RCC 7860 (cell line): ENCODE data around the gene TGM1.
A peak's percentile ranks its signal among the peaks of the same experiment; 100 is the strongest.

ENCODE experiments used
- DNase-seq: peaks from one replicate; pipeline ENCODE4 v3.0.0-alpha.2; 2015; ENCODE audit warnings: low spot score
- FAIRE-seq: peaks from 2 replicates; lab custom pipeline; 2012; peaks lifted over from hg19 to GRCh38; lab: Jason Lieb, UNC

Gene TGM1

DNA sequence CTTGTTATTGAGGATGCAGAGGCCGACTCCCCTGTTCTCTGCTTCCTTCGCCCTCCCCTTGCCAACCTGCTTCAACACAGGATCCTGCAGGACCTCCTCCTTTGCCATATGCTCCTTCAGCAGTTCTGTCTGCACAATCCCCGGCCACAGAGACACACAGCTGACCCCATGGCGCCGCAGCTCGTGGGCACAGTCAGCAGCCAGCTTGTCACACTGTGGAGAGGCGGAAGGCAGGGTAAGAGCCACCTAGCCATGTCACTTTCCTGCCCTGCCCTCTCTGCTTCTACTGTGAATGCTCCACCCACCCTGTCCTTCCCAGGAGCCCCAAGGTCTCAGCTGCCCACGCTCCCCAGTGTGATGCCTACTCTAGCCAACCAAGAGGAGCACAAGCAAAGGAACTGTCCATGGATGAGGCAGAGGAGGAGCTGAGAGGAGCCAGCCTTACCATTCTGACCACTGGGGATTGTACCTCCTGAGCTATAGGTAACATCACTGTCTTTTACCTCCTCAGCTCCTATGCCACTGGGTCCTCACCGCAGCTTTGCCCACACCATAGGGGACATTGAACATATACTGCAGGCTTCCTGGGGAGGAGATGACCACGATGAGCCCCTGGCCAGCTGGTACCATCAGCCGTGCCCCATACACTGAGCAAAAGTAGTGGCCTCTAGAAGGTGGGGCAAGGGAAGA, 29.3 kb upstream of the TGM1 start:
- no peak for FAIRE-seq
- DNase-seq = no peak

- no peak for FAIRE-seq
- DNase-seq = no peak
Observed at GRCh38 chr14:24291446-24292117, 28.6 kb upstream of the TGM1 start.

GRCh38 chr14:24290746-24291145, 27.8 kb upstream of the TGM1 start:
- DNase-seq (no peak), FAIRE-seq (no peak)

DNA sequence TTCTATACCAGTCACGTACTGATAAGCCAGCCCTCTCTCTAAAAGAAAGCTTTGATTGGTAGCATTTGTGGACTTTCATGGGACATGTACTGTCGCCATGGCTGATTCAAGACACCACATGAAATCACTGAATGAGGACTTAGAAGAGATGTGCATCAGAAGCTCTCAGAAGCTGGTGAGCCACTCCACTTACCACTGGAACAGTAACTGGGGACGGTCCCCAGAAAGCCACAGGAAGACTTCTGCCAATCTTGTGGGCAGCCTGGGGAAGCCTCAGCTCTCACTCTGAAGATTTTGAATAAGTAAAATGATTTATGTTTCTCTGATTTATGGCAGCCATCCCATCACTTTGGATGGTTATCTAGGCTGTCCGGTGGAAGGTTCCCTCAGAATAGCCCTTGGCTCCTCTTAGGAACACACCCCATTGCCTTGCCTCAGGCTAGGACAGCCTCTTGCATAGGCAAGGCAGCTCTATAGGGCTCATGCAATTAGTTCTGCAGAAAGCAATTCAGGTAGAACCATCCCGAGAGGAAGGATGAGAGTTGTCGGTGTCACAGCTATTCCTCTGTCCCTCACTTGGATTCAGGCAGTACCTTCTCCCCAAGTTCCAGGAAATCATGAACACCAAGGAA, 26.8 kb upstream of the TGM1 start:
- DNase-seq = no peak
- no peak for FAIRE-seq

DNA sequence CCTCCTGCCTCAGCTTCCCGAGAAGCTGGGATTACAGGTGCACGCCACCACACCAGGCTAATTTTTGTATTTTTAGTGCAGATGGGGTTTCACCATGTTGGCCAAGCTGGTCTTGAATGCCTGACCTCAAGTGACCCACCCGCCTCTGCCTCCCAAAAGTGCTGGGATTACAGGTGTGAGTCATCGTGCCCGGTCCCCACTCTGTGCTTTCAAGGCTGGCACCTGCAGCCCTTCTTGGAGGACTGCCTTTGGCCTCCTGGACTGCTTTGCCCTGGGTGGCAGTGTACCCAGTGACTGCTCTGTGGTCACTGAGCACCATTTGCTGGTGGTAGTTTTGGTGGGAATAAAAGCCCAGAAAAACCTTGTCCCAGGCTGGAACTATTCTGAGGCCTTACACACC, 24.0 kb upstream of the TGM1 start:
- FAIRE-seq (no peak), DNase-seq (no peak)

DNA sequence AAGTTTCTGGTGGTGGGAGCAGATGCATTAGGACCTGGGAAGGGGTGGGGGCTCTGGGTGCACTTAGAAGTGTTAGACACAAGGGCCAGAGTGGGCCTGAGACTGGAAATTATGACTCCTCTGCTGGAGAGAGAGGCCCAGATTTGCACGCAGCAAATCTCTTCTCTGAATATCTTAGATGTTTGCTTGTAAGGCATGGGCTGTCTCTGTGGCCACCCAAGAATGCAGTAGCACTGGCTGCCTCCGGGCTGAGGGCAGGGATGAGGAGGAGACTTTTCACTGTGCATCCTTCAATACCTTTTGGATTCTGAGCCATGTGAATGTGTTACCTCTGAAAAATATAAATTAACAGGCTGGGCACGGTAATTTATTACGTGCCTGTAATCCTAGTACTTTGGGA, 22.4 kb upstream of the TGM1 start:
- DNase-seq (no peak), FAIRE-seq (no peak)

DNA sequence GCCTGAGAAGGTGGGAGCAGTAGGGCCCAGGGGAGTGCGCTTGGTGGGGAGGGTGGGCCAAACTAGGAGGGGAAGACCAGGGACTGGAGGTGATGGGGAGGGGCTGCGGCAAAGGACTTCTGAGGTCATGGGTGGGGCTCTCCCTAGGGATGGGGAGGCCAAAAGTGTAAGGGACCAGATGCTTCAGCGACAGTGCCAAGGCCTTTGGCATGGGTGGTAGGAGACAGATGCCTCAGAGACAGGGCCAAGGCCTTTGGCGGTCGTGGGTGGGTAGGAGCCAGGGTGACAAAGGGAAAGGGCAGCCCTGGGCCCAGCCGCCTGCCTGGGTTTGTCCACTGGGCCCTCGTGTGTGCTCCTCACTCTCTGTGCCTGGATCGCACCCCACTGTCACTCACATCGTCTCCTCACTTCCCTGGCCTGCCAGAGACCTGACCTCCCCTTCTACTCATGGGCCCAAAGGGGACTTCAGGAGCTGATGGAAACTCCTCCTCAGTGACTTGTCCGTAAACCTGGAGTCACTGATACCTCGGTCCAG, 21.6 kb upstream of the TGM1 start:
- FAIRE-seq (no peak), DNase-seq (no peak)

DNA sequence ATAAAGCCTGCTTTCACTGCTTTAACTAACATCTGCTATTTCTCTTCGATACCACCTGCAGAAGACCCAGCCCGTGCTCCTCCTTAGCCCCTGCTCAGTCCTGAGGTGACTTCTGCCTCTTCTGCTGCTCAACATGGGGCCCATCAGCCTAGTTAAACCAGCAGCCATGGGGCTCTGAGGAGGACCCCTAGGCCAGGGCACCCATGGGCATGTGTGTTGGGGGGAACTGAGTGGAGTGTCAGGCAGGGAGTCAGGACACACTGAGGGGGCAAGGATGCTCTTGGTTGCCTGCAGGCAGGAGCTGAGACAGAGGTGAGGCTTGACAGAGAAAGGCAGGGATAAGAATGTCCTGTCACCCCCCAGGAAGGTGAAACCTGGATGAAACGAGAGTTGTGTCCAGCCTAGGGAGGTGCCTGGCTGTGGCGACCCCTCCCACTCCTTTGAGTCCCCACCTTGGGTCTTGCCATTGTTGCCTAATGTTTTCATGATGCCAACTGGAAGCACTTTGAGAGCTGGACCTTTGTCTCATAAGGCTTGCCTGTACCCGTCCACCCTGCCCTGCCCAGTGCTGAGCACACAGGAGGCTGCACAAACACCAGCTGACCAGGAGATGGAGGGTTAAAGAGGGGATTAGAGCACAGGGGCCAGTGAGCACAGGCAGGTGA, 21.0 kb upstream of the TGM1 start:
- no peak for FAIRE-seq
- no peak for DNase-seq

DNA sequence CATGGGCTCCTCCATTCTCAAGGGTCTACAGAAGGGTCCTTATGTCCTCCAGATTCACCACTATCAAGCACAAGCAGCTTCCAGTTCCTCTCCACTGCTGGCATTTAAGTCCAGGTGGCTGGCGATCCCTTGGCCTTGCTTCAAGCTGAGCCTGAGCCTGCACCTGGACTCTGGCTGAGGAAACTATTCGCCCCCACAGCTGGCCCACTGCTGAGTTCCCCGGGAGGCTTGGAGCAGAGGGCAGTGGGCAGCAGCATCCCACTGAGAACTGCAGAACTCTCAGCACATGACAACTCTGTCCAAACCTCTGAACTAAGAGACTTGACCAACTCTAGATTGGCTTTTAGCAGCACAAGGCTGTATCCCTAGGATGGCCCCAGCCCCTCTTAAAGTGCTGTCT, 19.8 kb upstream of the TGM1 start:
- FAIRE-seq = no peak

GRCh38 chr14:24281636-24282035, 18.7 kb upstream of the TGM1 start:
- no peak for DNase-seq
- no peak for FAIRE-seq

More for the DNA sequence above, 19.8 kb upstream of the TGM1 start:
- no peak for DNase-seq

DNA sequence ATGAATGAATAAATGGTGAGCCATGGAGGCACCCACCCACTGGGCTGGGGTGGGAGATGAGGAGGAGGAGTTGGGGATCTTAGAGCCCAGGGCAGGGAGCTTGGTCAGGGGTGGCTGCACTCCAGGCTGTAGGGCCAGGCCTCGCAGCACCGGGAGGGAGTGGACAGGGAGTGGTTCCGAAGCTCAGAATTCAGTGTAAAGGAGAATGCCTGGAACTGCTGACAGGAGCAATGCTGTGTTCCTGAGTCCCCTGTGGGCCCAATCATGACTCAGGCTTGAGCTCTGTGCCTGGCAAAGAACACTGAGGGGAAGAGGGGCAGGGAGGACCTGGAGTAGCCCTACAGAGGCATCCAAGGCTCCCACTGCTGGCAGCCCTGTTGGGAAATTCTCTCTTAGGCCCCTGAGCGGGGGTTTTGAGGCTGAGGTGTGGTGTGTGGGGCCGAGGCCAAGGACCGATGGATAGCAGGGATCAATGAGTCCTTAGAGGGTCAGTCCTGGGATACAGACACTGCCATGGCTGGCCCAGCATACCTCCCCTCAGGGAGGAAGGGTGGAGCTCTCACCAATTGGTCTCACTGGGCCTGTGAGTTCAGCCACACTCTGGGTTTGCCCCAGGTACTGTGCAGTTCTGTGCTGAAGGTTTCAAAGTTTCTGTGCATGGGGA, 18.0 kb upstream of the TGM1 start:
- FAIRE-seq (no peak), DNase-seq (no peak)

GRCh38 chr14:24279301-24280186, 16.6 kb upstream of the TGM1 start:
- FAIRE-seq = no peak

GRCh38 chr14:24278424-24278823, 15.4 kb upstream of the TGM1 start:
- DNase-seq (no peak), FAIRE-seq (no peak)

More at GRCh38 chr14:24279301-24280186, 16.6 kb upstream of the TGM1 start:
- peak; percentile 3 for DNase-seq

- FAIRE-seq (no peak), DNase-seq (no peak)
Observed at GRCh38 chr14:24277606-24278321, 14.8 kb upstream of the TGM1 start.

DNA sequence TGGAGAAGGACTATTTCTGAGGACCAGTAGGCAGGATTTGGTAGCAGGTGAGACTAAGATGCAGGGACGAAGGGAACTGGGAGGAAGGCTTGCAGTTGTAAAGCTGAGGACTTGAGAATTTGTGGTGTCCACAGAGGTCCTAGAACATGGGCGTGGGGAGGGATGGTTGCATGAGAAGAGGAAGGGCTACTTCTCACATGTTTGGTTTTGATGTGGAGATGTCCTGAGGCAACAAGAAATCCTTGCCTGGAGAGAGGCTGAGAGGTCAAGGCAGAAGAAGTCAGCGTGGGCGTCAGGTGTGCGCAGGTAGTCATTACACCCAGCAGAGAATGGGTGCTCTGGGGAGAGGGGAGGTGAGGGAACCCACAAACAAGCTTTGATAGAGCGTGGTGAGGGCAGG, 14.1 kb upstream of the TGM1 start:
- DNase-seq (no peak), FAIRE-seq (no peak)

GRCh38 chr14:24274101-24274543, 11.1 kb upstream of the TGM1 start:
- DNase-seq = no peak
- no peak for FAIRE-seq

- no peak for FAIRE-seq
Observed at GRCh38 chr14:24273422-24273998, 10.5 kb upstream of the TGM1 start.

DNA sequence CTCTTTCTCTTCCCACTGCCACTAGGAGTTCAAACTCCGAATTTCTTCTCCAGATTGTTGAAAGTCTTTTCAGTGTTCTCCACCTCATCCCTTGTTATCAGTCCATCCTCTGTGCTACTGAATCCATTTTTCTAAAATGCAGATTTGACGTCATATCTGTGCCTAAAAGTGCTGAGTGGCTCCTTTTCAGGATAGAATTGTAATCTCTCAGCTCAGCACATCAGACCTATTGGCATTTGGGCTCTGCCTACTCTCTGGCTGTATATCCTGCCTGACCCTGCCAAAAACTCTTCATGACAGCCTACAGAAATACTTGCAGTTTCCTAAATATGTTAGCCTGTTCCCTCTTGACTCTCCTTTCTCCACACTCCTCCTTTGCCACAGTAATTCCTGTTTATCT, 9.5 kb upstream of the TGM1 start:
- no peak for FAIRE-seq
- no peak for DNase-seq

More at GRCh38 chr14:24273422-24273998, 10.5 kb upstream of the TGM1 start:
- no peak for DNase-seq

GRCh38 chr14:24271834-24272263, 8.9 kb upstream of the TGM1 start:
- DNase-seq = no peak
- no peak for FAIRE-seq
